ENCODE data around the gene MAPK14. TPM values are rescaled to one million over a fixed set of nuclear protein-coding genes. Genes with fewer than 3 reads are reported as not detected.
A peak's percentile ranks its signal among the peaks of the same experiment; 100 is the strongest.

MAPK14 gene
- total and polyA plus RNA-seq, 9 of the 15 experiments (the other 6 are each of a cell fraction or from before 2014, with no cell fraction given), result 8.8 to 62.7 (median 35.5) TPM

DNA sequence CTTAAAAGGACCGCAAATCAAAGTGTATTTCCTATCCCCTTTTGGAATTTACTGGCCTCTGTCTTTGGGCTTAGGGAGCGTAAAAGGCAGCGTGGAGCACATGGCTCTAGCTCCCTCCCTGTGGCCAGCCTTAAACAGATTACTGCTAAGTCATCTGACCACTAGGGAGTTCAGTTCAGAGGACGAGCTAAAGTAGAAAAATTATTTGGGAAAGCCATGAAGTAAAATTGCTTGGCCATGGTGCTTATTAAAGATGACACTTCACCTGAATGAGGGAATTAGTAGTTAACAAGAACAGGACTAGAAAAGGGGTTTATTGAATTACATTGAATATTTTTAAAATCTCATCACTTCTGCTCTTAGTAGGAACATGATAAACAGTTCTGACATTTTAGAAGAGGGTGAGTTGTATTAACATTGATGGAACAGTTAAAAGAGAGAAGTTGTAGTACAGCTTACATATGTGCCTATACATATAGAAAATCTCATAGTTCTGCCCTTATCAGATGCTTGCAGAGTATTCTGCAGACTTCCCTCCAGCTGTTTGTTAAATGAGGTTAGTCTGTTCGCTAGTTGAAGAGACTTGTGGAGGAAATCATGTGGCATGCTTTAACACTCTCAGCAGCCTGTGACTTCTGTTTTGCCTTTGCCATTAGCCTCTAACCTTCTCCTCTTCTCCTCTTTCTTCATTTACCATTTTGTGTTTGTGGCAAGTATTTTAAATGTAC, 71.5 kb downstream of the MAPK14 start (continued):
- TF ChIP-seq BACH1 (tag; IDR thresholded peaks at IDR 0.05), result peak; percentile 54; the same call in 1 of the 2 replicates
- TF ChIP-seq ZKSCAN1 (IDR thresholded peaks at IDR 0.05; ENCODE audit: low read depth, low read length), result no peak
- TF ChIP-seq HIVEP1 (CRISPR knock-in tag; IDR thresholded peaks at IDR 0.05), result no peak
- TF ChIP-seq VEZF1 (CRISPR knock-in tag; IDR thresholded peaks at IDR 0.05), result peak; percentile 6; the same call in 1 of the 2 replicates
- TF ChIP-seq POLR2H (tag; IDR thresholded peaks at IDR 0.05; ENCODE audit: low read depth), result no peak
- no peak for TF ChIP-seq ILK (tag; IDR thresholded peaks at IDR 0.05; ENCODE audit: borderline replicate concordance, low read depth)
- peak; percentile 31; the same call in 1 of the 2 replicates for TF ChIP-seq GATA2 (CRISPR knock-in tag; IDR thresholded peaks at IDR 0.05)
- TF ChIP-seq GTF2E2 (tag; IDR thresholded peaks at IDR 0.05), result no peak
- TF ChIP-seq ZC3H11A (IDR thresholded peaks at IDR 0.05; ENCODE audit: low read depth, low read length), result no peak
- 0 out of 2 replicates have a peak, but pooled peaks have one; percentile 22 for TF ChIP-seq JUN (IDR thresholded peaks at IDR 0.05; ENCODE audit: borderline replicate concordance, low read depth, low read length)
- no peak for TF ChIP-seq JUN (CRISPR knock-in tag; IDR thresholded peaks at IDR 0.05; ENCODE audit: borderline replicate concordance)
- TF ChIP-seq, protein P1, sequence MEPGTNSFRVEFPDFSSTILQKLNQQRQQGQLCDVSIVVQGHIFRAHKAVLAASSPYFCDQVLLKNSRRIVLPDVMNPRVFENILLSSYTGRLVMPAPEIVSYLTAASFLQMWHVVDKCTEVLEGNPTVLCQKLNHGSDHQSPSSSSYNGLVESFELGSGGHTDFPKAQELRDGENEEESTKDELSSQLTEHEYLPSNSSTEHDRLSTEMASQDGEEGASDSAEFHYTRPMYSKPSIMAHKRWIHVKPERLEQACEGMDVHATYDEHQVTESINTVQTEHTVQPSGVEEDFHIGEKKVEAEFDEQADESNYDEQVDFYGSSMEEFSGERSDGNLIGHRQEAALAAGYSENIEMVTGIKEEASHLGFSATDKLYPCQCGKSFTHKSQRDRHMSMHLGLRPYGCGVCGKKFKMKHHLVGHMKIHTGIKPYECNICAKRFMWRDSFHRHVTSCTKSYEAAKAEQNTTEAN (CRISPR knock-in tag; IDR thresholded peaks at IDR 0.05), result no peak
- TF ChIP-seq TGIF2 (CRISPR knock-in tag; IDR thresholded peaks at IDR 0.05), result no peak
- TF ChIP-seq ZNF224 (CRISPR knock-in tag; IDR thresholded peaks at IDR 0.05), result no peak
- TF ChIP-seq POU5F1 (IDR thresholded peaks at IDR 0.05; ENCODE audit: borderline replicate concordance, low read depth, low read length, partially characterized antibody), result no peak
- TF ChIP-seq ZNF436 (CRISPR knock-in tag; IDR thresholded peaks at IDR 0.05), result no peak
- TF ChIP-seq MYNN (IDR thresholded peaks at IDR 0.05), result no peak
- TF ChIP-seq MYNN (CRISPR knock-in tag; IDR thresholded peaks at IDR 0.05), result no peak
- TF ChIP-seq TEAD2 (tag; IDR thresholded peaks at IDR 0.05), result no peak
- TF ChIP-seq TCF3 (CRISPR knock-in tag; IDR thresholded peaks at IDR 0.05), result peak; percentile 53
- TF ChIP-seq KAT7 (CRISPR knock-in tag; IDR thresholded peaks at IDR 0.05; ENCODE audit: borderline replicate concordance), result no peak
- no peak for TF ChIP-seq ZNF766 (CRISPR knock-in tag; conservative IDR thresholded peaks at IDR 0.05)
- TF ChIP-seq GABPB2 (CRISPR knock-in tag; conservative IDR thresholded peaks at IDR 0.05), result no peak
- TF ChIP-seq MED1 (CRISPR knock-in tag; IDR thresholded peaks at IDR 0.05; ENCODE audit: borderline replicate concordance), result no peak
- TF ChIP-seq PPARD (CRISPR knock-in tag; IDR thresholded peaks at IDR 0.05), result no peak
- TF ChIP-seq HINFP (tag; conservative IDR thresholded peaks at IDR 0.05; ENCODE audit: low read depth), result no peak
